MM.1S (cell line): ENCODE measurements around the gene IL23R.

ENCODE experiments used
- DNase-seq: peaks from one replicate; pipeline ENCODE4 v3.0.0-alpha.2; 2015
- H2AFZ ChIP-seq: fragments of 300-600 bp; sonication (generic); 2 replicates; pipeline ENCODE4 v1.6.0; 2016; ENCODE audit warnings: antibody characterized with exemption, low read length
- H3F3A ChIP-seq: fragments of 300-600 bp; sonication (generic); 2 replicates; pipeline ENCODE4 v1.6.1; 2016; ENCODE audit warnings: mild to moderate bottlenecking, antibody characterized with exemption, low read length, moderate library complexity, mixed read lengths; ENCODE audit not compliant: insufficient read depth
- H3K27ac ChIP-seq: fragments of 300-600 bp; sonication (generic); 2 replicates; pipeline ENCODE4 v1.5.1; 2016; ENCODE audit warnings: mild to moderate bottlenecking, low read length
- H3K27me3 ChIP-seq: fragments of 300-600 bp; sonication (generic); replicated peaks from 2 replicates; pipeline ENCODE4 v1.6.0; 2016; ENCODE audit warnings: low read length; ENCODE audit not compliant: insufficient read depth
- H3K36me3 ChIP-seq: fragments of 300-600 bp; sonication (generic); replicated peaks from 2 replicates; pipeline ENCODE4 v1.6.1; 2016; ENCODE audit warnings: mild to moderate bottlenecking, low read length, mixed read lengths; ENCODE audit not compliant: insufficient read depth
- H3K4me1 ChIP-seq: fragments of 300-600 bp; sonication (generic); 2 replicates; pipeline ENCODE4 v1.6.1; 2016; ENCODE audit warnings: low read length, mixed read lengths
- H3K4me2 ChIP-seq: fragments of 300-600 bp; sonication (generic); 2 replicates; pipeline ENCODE4 v1.6.0; 2016; ENCODE audit warnings: low read depth, low read length
- H3K4me3 ChIP-seq: fragments of 300-600 bp; sonication (generic); 2 replicates; pipeline ENCODE4 v1.5.1; 2016; ENCODE audit warnings: low read length, mixed read lengths
- H3K79me2 ChIP-seq: fragments of 300-600 bp; sonication (generic); 2 replicates; pipeline ENCODE4 v1.6.1; 2016; ENCODE audit warnings: mixed run types, low read length, mixed read lengths
- H3K9ac ChIP-seq: fragments of 300-600 bp; sonication (generic); 2 replicates; pipeline ENCODE4 v1.6.1; 2016; ENCODE audit warnings: low read length, mixed read lengths
- H3K9me2 ChIP-seq: fragments of 300-600 bp; sonication (generic); replicated peaks from 2 replicates; pipeline ENCODE4 v1.6.1; 2016; ENCODE audit warnings: mild to moderate bottlenecking, low read length, mixed read lengths; ENCODE audit not compliant: insufficient read depth
- H3K9me3 ChIP-seq: fragments of 300-600 bp; sonication (generic); replicated peaks from 2 replicates; pipeline ENCODE4 v1.6.1; 2016; ENCODE audit warnings: mild to moderate bottlenecking, low read length, mixed read lengths; ENCODE audit not compliant: insufficient read depth
- H4K20me1 ChIP-seq: fragments of 300-600 bp; sonication (generic); 2 replicates; pipeline ENCODE4 v1.6.1; 2016; ENCODE audit warnings: mild to moderate bottlenecking, low read length, moderate library complexity, mixed read lengths; ENCODE audit not compliant: insufficient read depth
- EZH2 ChIP-seq: fragments of 300-600 bp; sonication (generic); optimal IDR thresholded peaks from 2 replicates; pipeline ENCODE3; 2017; ENCODE audit warnings: low read depth, mild to moderate bottlenecking, antibody characterized with exemption, low read length, mixed read lengths
- EZH2phosphoT487 ChIP-seq: fragments of 300-600 bp; sonication (generic); IDR thresholded peaks from 2 replicates; pipeline ENCODE4 v1.6.1; 2018; ENCODE audit warnings: antibody characterized with exemption, low read length
- TF ChIP-seq, protein P1 (sequence below): fragments of 300-600 bp; sonication (generic); IDR thresholded peaks from 2 replicates; pipeline ENCODE4 v1.5.1; 2016; ENCODE audit warnings: antibody characterized with exemption, low read length, mixed read lengths

Gene IL23R

DNA sequence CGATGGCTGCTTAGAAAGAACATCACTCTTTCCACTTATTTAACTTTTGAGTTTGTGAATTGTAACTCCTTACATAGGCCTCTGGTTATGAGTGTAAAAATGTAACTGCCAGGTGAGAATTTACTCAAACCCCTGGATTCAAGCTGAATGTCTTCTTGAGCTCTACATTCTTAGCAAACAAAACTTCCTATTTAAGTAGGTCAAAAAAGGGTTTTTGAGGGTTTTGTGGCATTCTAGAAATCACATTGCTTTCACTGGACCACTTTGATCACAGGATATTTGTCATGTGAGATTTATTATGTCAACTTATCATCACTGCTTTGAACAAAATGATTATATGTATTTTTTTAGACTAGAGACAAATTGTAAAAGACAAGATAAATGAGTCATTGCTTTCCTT lies 5.7 kb downstream of the IL23R start:
- H3K9me2 ChIP-seq, result no peaks in the 10 kb centered on the region
- no peak overlapping the region for H3K9ac ChIP-seq
- H3K4me2 ChIP-seq, result no peak overlapping the region
- no peaks in the 10 kb centered on the region for H4K20me1 ChIP-seq
- H3K27ac ChIP-seq, result no peak overlapping the region
- no peak for DNase-seq
- TF ChIP-seq, protein P1, sequence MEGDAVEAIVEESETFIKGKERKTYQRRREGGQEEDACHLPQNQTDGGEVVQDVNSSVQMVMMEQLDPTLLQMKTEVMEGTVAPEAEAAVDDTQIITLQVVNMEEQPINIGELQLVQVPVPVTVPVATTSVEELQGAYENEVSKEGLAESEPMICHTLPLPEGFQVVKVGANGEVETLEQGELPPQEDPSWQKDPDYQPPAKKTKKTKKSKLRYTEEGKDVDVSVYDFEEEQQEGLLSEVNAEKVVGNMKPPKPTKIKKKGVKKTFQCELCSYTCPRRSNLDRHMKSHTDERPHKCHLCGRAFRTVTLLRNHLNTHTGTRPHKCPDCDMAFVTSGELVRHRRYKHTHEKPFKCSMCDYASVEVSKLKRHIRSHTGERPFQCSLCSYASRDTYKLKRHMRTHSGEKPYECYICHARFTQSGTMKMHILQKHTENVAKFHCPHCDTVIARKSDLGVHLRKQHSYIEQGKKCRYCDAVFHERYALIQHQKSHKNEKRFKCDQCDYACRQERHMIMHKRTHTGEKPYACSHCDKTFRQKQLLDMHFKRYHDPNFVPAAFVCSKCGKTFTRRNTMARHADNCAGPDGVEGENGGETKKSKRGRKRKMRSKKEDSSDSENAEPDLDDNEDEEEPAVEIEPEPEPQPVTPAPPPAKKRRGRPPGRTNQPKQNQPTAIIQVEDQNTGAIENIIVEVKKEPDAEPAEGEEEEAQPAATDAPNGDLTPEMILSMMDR, result no peak
- TF ChIP-seq EZH2 (no peak), EZH2phosphoT487 (no peak)
- no peaks in the 10 kb centered on the region for H3K9me3 ChIP-seq
- no peak overlapping the region for H2AFZ ChIP-seq
- H3K27me3 ChIP-seq, result no peaks in the 10 kb centered on the region
- no peaks in the 10 kb centered on the region for H3K79me2 ChIP-seq
- no peaks in the 10 kb centered on the region for H3F3A ChIP-seq
- H3K4me1 ChIP-seq, result no peaks in the 10 kb centered on the region
- no peaks in the 10 kb centered on the region for H3K36me3 ChIP-seq
- H3K4me3 ChIP-seq, result no peak overlapping the region

DNA sequence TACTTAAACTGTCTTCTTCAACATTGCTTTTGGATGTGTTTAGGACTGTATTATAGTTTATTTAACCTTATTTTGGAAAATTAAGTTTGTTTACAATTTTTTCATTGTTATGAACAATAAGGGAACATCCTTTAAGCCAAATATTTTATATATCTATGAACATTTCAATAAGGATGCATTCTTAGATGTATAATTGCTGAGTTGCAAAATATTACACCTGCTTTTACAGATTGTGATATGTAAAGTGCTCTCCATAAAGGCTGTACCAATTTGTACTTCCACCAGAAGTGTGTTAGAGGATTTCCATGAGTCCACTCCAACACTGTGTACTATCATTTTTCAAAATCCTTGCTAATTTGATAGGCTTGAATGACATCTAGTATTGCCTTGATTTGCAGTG lies 7.7 kb downstream of the IL23R start:
- Histone ChIP-seq H3K9me3 (no peaks in the 10 kb centered on the region), H3K9me2 (no peaks in the 10 kb centered on the region), H3F3A (no peaks in the 10 kb centered on the region)

DNA sequence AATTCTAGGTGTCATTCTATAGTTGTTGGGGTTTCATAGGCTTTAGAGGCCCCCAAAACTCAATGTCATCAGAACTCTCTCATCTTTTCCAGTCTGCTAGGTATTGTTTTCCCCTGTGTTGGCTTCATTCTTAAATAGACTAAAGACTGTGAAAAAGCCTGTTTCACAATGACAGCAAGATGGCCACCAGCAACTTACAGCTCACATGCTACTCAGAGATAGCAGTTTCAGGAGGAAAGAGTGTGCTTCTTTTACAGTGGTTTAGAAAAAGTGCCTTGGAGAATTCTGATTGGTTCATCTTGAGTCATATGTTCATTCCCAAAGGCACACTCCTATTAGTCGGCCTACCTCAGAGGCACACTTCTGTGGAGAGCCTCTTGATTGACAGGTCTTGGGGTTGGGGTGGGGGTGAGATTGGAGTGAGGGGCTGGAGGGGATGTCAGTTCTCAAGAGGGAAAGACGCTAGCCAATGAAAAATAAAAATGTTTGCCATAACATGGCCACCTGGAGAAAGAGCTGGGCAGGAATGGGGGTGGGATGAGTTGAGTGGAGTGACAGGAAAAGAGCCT lies 8.5 kb downstream of the IL23R start:
- H2AFZ ChIP-seq, result no peak overlapping the region
- no peaks in the 10 kb centered on the region for H4K20me1 ChIP-seq
- no peaks in the 10 kb centered on the region for H3K36me3 ChIP-seq
- H3K27ac ChIP-seq, result no peak overlapping the region
- no peak overlapping the region for H3K9ac ChIP-seq
- TF ChIP-seq EZH2 (no peak), EZH2phosphoT487 (no peak)
- TF ChIP-seq, protein P1, result no peak
- H3K4me1 ChIP-seq, result no peaks in the 10 kb centered on the region
- H3K27me3 ChIP-seq, result no peaks in the 10 kb centered on the region
- no peaks in the 10 kb centered on the region for H3K79me2 ChIP-seq
- H3K4me3 ChIP-seq, result no peak overlapping the region
- no peaks in the 10 kb centered on the region for H3K9me3 ChIP-seq
- H3K4me2 ChIP-seq, result no peak overlapping the region
- H3K9me2 ChIP-seq, result no peaks in the 10 kb centered on the region
- H3F3A ChIP-seq, result no peaks in the 10 kb centered on the region
- DNase-seq, result no peak

More for the DNA sequence above, 7.7 kb downstream of the IL23R start:
- TF ChIP-seq, protein P1, result no peak
- no peak for TF ChIP-seq EZH2
- no peak for TF ChIP-seq EZH2phosphoT487
- H3K4me1 ChIP-seq, result no peaks in the 10 kb centered on the region
- H4K20me1 ChIP-seq, result no peaks in the 10 kb centered on the region
- no peak overlapping the region for H3K4me3 ChIP-seq
- no peaks in the 10 kb centered on the region for H3K27me3 ChIP-seq
- no peak overlapping the region for H3K4me2 ChIP-seq
- no peak for DNase-seq
- H3K9ac ChIP-seq, result no peak overlapping the region
- H3K27ac ChIP-seq, result no peak overlapping the region
- H3K36me3 ChIP-seq, result no peaks in the 10 kb centered on the region
- no peak overlapping the region for H2AFZ ChIP-seq
- no peaks in the 10 kb centered on the region for H3K79me2 ChIP-seq
